ENCODE data around the gene ATG14. TPM values are rescaled to one million over a fixed set of nuclear protein-coding genes. Genes with fewer than 3 reads are reported as not detected.
A peak's percentile ranks its signal among the peaks of the same experiment; 100 is the strongest.

Gene ATG14
- total RNA-seq, 2 experiments from 2014 or later, result 4.6 to 4.9 TPM

- H3K27me3 Mint-ChIP-seq (ENCODE audit: low read depth), result no peaks in the 10 kb centered on the region
- CTCF ChIA-PET, result interaction anchor here (1.2 to 1.7 kb wide), 2 partner anchors 140 to 145 kb away, joined by 4 to 8 read pairs; partner anchors contain the start of gene FBXO34
- peak overlapping the region; percentile 81 for H3K4me3 Mint-ChIP-seq
- peaks cover 35% of the 10 kb centered on the region for H3K4me1 Mint-ChIP-seq (ENCODE audit: low read depth)
- H3K36me3 Mint-ChIP-seq (ENCODE audit: low read depth), result peaks cover 3% of the 10 kb centered on the region
- H3K9me3 Mint-ChIP-seq, result no peaks in the 10 kb centered on the region
- no peak for DNase-seq
- H3K27ac Mint-ChIP-seq, result no peak overlapping the region
- intact Hi-C loops (cut with micrococcal nuclease), result loop anchor here (1.0 to 5.0 kb wide), 4 partner anchors 37 to 359 kb away; partner anchors contain the start of genes DLGAP5, FBXO34 and MAPK1IP1L
Measured at GRCh38 chr14:55410876-55411275, 754 bp downstream of the ATG14 start.

- H3K4me3 Mint-ChIP-seq, result no peak overlapping the region
- intact Hi-C loops (cut with micrococcal nuclease), result loop anchor here (1.0 kb wide), 2 partner anchors 18 to 30 kb away; no protein-coding TSS in a partner anchor
- H3K9me3 Mint-ChIP-seq, result no peaks in the 10 kb centered on the region
- no peaks in the 10 kb centered on the region for H3K27me3 Mint-ChIP-seq (ENCODE audit: low read depth)
- DNase-seq, result no peak
- CTCF ChIA-PET, result interaction anchor here (0.6 to 0.8 kb wide), 3 partner anchors 10 to 77 kb away, joined by 3 to 5 read pairs (median 3); no protein-coding TSS in a partner anchor
- H3K27ac Mint-ChIP-seq, result peak overlapping the region; percentile 0
- H3K4me1 Mint-ChIP-seq (ENCODE audit: low read depth), result peaks cover 55% of the 10 kb centered on the region
- peaks cover 3% of the 10 kb centered on the region for H3K36me3 Mint-ChIP-seq (ENCODE audit: low read depth)
Measured at GRCh38 chr14:55404173-55404854, 7.3 kb downstream of the ATG14 start.

GRCh38 chr14:55401751-55402150 lies 9.9 kb downstream of the ATG14 start:
- peaks cover 3% of the 10 kb centered on the region for H3K36me3 Mint-ChIP-seq (ENCODE audit: low read depth)
- intact Hi-C loops (cut with micrococcal nuclease), result no loop called here
- CTCF ChIA-PET, result no interaction called here
- no peak overlapping the region for H3K27ac Mint-ChIP-seq
- H3K9me3 Mint-ChIP-seq, result no peaks in the 10 kb centered on the region
- H3K4me1 Mint-ChIP-seq (ENCODE audit: low read depth), result peaks cover 48% of the 10 kb centered on the region
- no peak for DNase-seq
- H3K27me3 Mint-ChIP-seq (ENCODE audit: low read depth), result no peaks in the 10 kb centered on the region
- H3K4me3 Mint-ChIP-seq, result no peak overlapping the region

- Mint-ChIP-seq H3K36me3 (ENCODE audit: low read depth) (peaks cover 7% of the 10 kb centered on the region), H3K9me3 (no peaks in the 10 kb centered on the region), H3K27ac (no peak overlapping the region), H3K4me3 (no peak overlapping the region), H3K27me3 (ENCODE audit: low read depth) (no peaks in the 10 kb centered on the region), H3K4me1 (ENCODE audit: low read depth) (peaks cover 40% of the 10 kb centered on the region)
- no peak for DNase-seq
- intact Hi-C loops (cut with micrococcal nuclease), result no loop called here
- CTCF ChIA-PET, result interaction anchor here (0.7 to 1.0 kb wide), 2 partner anchors 12 to 169 kb away, joined by 3 read pairs; no protein-coding TSS in a partner anchor
Measured at GRCh38 chr14:55399852-55400251, 11.8 kb downstream of the ATG14 start.

GRCh38 chr14:55399183-55399582 lies 12.4 kb downstream of the ATG14 start:
- H3K27me3 Mint-ChIP-seq (ENCODE audit: low read depth), result no peaks in the 10 kb centered on the region
- CTCF ChIA-PET, result no interaction called here
- H3K4me3 Mint-ChIP-seq, result no peak overlapping the region
- H3K9me3 Mint-ChIP-seq, result no peaks in the 10 kb centered on the region
- peaks cover 34% of the 10 kb centered on the region for H3K4me1 Mint-ChIP-seq (ENCODE audit: low read depth)
- no peak for DNase-seq
- intact Hi-C loops (cut with micrococcal nuclease), result no loop called here
- H3K27ac Mint-ChIP-seq, result no peak overlapping the region
- peaks cover 7% of the 10 kb centered on the region for H3K36me3 Mint-ChIP-seq (ENCODE audit: low read depth)

- no peak for DNase-seq
- no peak overlapping the region for H3K27ac Mint-ChIP-seq
- intact Hi-C loops (cut with micrococcal nuclease), result no loop called here
- peaks cover 7% of the 10 kb centered on the region for H3K36me3 Mint-ChIP-seq (ENCODE audit: low read depth)
- H3K4me3 Mint-ChIP-seq, result no peak overlapping the region
- peaks cover 30% of the 10 kb centered on the region for H3K4me1 Mint-ChIP-seq (ENCODE audit: low read depth)
- no peaks in the 10 kb centered on the region for H3K27me3 Mint-ChIP-seq (ENCODE audit: low read depth)
- CTCF ChIA-PET, result no interaction called here
- H3K9me3 Mint-ChIP-seq, result no peaks in the 10 kb centered on the region
Measured at GRCh38 chr14:55398679-55399078, 13.0 kb downstream of the ATG14 start.

GRCh38 chr14:55389330-55389729 lies 22.3 kb downstream of the ATG14 start:
- DNase-seq, result no peak
- CTCF ChIA-PET, result interaction anchor here (1.8 kb wide), 1 partner anchor 16 kb away, joined by 3 read pairs; no protein-coding TSS in a partner anchor
- intact Hi-C loops (cut with micrococcal nuclease), result loop anchor here (5.0 kb wide), 1 partner anchor 57 kb away; no protein-coding TSS in a partner anchor
- peaks cover 20% of the 10 kb centered on the region for H3K36me3 Mint-ChIP-seq (ENCODE audit: low read depth)
- H3K4me1 Mint-ChIP-seq (ENCODE audit: low read depth), result peaks cover 52% of the 10 kb centered on the region
- no peak overlapping the region for H3K27ac Mint-ChIP-seq
- H3K27me3 Mint-ChIP-seq (ENCODE audit: low read depth), result no peaks in the 10 kb centered on the region
- no peak overlapping the region for H3K4me3 Mint-ChIP-seq
- no peaks in the 10 kb centered on the region for H3K9me3 Mint-ChIP-seq

- H3K4me3 Mint-ChIP-seq, result no peak overlapping the region
- peak overlapping the region; percentile 97 for H3K27ac Mint-ChIP-seq
- peaks cover 25% of the 10 kb centered on the region for H3K36me3 Mint-ChIP-seq (ENCODE audit: low read depth)
- peak; percentile 44 for DNase-seq
- no peaks in the 10 kb centered on the region for H3K27me3 Mint-ChIP-seq (ENCODE audit: low read depth)
- peaks cover 58% of the 10 kb centered on the region for H3K4me1 Mint-ChIP-seq (ENCODE audit: low read depth)
- no peaks in the 10 kb centered on the region for H3K9me3 Mint-ChIP-seq
- intact Hi-C loops (cut with micrococcal nuclease), result loop anchor here (5.0 kb wide), 1 partner anchor 56 kb away; no protein-coding TSS in a partner anchor
- CTCF ChIA-PET, result interaction anchor here (0.6 to 1.8 kb wide), 3 partner anchors 12 to 47 kb away, joined by 3 read pairs; no protein-coding TSS in a partner anchor
Measured at GRCh38 chr14:55388160-55388559, 23.5 kb downstream of the ATG14 start.

DNA sequence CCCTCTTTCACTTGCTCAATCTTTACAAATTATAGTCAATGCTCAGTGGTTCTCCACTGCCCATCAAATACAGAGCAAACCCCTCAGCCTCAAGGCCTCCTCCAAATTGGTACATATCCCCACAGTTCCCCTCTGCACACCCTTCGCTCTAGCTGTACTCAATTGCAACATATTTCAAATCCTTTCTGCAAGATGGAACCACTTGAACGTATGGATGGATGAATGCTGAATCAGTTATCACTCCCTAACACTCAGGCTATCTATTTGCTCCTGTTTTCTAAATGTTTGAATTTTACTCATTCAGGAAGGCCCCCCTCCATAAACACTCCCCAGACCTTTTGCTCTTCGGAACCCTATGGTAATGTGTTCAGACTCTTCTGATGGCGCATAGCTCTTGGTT lies 24.5 kb downstream of the ATG14 start:
- no peak overlapping the region for H3K4me3 Mint-ChIP-seq
- H3K4me1 Mint-ChIP-seq (ENCODE audit: low read depth), result peaks cover 60% of the 10 kb centered on the region
- no peaks in the 10 kb centered on the region for H3K9me3 Mint-ChIP-seq
- peaks cover 25% of the 10 kb centered on the region for H3K36me3 Mint-ChIP-seq (ENCODE audit: low read depth)
- CTCF ChIA-PET, result interaction anchor here (1.0 to 1.8 kb wide), 2 partner anchors 33 to 42 kb away, joined by 5 read pairs; no protein-coding TSS in a partner anchor
- no peaks in the 10 kb centered on the region for H3K27me3 Mint-ChIP-seq (ENCODE audit: low read depth)
- intact Hi-C loops (cut with micrococcal nuclease), result loop anchor here (5.0 kb wide), 1 partner anchor 55 kb away; no protein-coding TSS in a partner anchor
- DNase-seq, result no peak
- H3K27ac Mint-ChIP-seq, result peak overlapping the region; percentile 97

- DNase-seq, result peak; percentile 47
- Mint-ChIP-seq H3K27me3 (ENCODE audit: low read depth) (no peaks in the 10 kb centered on the region), H3K4me3 (peak overlapping the region; percentile 43), H3K9me3 (no peaks in the 10 kb centered on the region), H3K36me3 (ENCODE audit: low read depth) (peaks cover 31% of the 10 kb centered on the region), H3K27ac (peak overlapping the region; percentile 97), H3K4me1 (ENCODE audit: low read depth) (peaks cover 66% of the 10 kb centered on the region)
- CTCF ChIA-PET, result interaction anchor here (1.0 to 2.0 kb wide), 4 partner anchors 10 to 43 kb away, joined by 5 to 8 read pairs (median 5); no protein-coding TSS in a partner anchor
- intact Hi-C loops (cut with micrococcal nuclease), result loop anchor here (1.0 to 5.0 kb wide), 3 partner anchors 12 to 54 kb away; no protein-coding TSS in a partner anchor
Measured at GRCh38 chr14:55386037-55386808, 25.4 kb downstream of the ATG14 start.

GRCh38 chr14:55384536-55384935 lies 27.1 kb downstream of the ATG14 start:
- peaks cover 70% of the 10 kb centered on the region for H3K4me1 Mint-ChIP-seq (ENCODE audit: low read depth)
- intact Hi-C loops (cut with micrococcal nuclease), result no loop called here
- H3K27ac Mint-ChIP-seq, result peak overlapping the region; percentile 66
- CTCF ChIA-PET, result interaction anchor here (0.9 to 2.0 kb wide), 2 partner anchors 10 to 62 kb away, joined by 3 to 5 read pairs; no protein-coding TSS in a partner anchor
- H3K27me3 Mint-ChIP-seq (ENCODE audit: low read depth), result no peaks in the 10 kb centered on the region
- H3K4me3 Mint-ChIP-seq, result no peak overlapping the region
- no peak for DNase-seq
- peaks cover 36% of the 10 kb centered on the region for H3K36me3 Mint-ChIP-seq (ENCODE audit: low read depth)
- no peaks in the 10 kb centered on the region for H3K9me3 Mint-ChIP-seq

- intact Hi-C loops (cut with micrococcal nuclease), result no loop called here
- Mint-ChIP-seq H3K9me3 (no peaks in the 10 kb centered on the region), H3K36me3 (ENCODE audit: low read depth) (peaks cover 36% of the 10 kb centered on the region), H3K27ac (no peak overlapping the region), H3K4me3 (no peak overlapping the region), H3K27me3 (ENCODE audit: low read depth) (no peaks in the 10 kb centered on the region), H3K4me1 (ENCODE audit: low read depth) (peaks cover 62% of the 10 kb centered on the region)
- CTCF ChIA-PET, result interaction anchor here (0.6 kb wide), 1 partner anchor 111 kb away, joined by 4 read pairs; no protein-coding TSS in a partner anchor
- no peak for DNase-seq
Measured at GRCh38 chr14:55383541-55384140, 28.0 kb downstream of the ATG14 start.

Measured in activated naive CD4-positive, alpha-beta T cell treated with anti-CD3 and anti-CD28 coated beads for 36 hours (primary cell).